ENCODE measurements around the gene AFF4. TPM values are rescaled to one million over a fixed set of nuclear protein-coding genes. Genes with fewer than 3 reads are reported as not detected.

The AFF4 gene
- polyA plus RNA-seq, 3 donors, result 9.7 to 17.7 (median 17.6) TPM

GRCh38 chr5:132889501-132889900, 73.9 kb downstream of the AFF4 start:
- Histone ChIP-seq H3K4me3 (replicated peaks in 1 of 3; ENCODE audit: low read depth in 2 of 3, low read length in 3 of 3) (no peak overlapping the region), H2AFZ (ENCODE audit: insufficient read depth, low read depth, low read length, poor library complexity, severe bottlenecking) (no peak overlapping the region), H3K9me3 (replicated peaks in 1 of 2; ENCODE audit: control insufficient read depth in 1 of 2, insufficient read depth in 1 of 2, low read length in 2 of 2) (no peaks in the 10 kb centered on the region), H3K36me3 (replicated peaks in 1 of 2; ENCODE audit: control insufficient read depth in 1 of 2, insufficient read depth in 2 of 2, low read length in 2 of 2) (peaks cover 78 to 89% of the 10 kb centered on the region in 2 donors), H3K9ac (ENCODE audit: insufficient read depth, low read length, poor library complexity, severe bottlenecking) (no peak overlapping the region), H4K20me1 (ENCODE audit: insufficient read depth, low read length) (no peaks in the 10 kb centered on the region), H3K4me1 (ENCODE audit: control insufficient read depth in 1 of 2, insufficient read depth in 2 of 2, low read length in 2 of 2) (no peaks in the 10 kb centered on the region), H3K27ac (ENCODE audit: low read depth in 1 of 2, low read length in 2 of 2) (no peak overlapping the region), H3K27me3 (ENCODE audit: control insufficient read depth in 2 of 2, insufficient read depth in 2 of 2, low read length in 2 of 2) (no peaks in the 10 kb centered on the region), H3K4me2 (replicated peaks; ENCODE audit: extremely low read depth, low read length, poor library complexity, severe bottlenecking) (no peak overlapping the region), H3K79me2 (ENCODE audit: insufficient read depth, low read length) (no peaks in the 10 kb centered on the region)
- no peak for DNase-seq
- Mint-ChIP-seq H3K9me3 (no peaks in the 10 kb centered on the region), H3K27me3 (ENCODE audit: low read depth in 3 of 3) (no peaks in the 10 kb centered on the region), H3K27ac (no peak overlapping the region), H3K4me3 (no peak overlapping the region), H3K36me3 (peaks cover 75 to 82% of the 10 kb centered on the region in 2 donors), H3K4me1 (no peaks in the 10 kb centered on the region)
- intact Hi-C loops (cut with micrococcal nuclease), result loop anchor here (10.0 kb wide), 1 partner anchor 505 kb away; no protein-coding TSS in a partner anchor
- TF ChIP-seq CTCF (IDR thresholded peaks at IDR 0.05), result no peak

GRCh38 chr5:132887283-132887682, 76.2 kb downstream of the AFF4 start:
- H3K27ac Mint-ChIP-seq, result no peak overlapping the region
- no peaks in the 10 kb centered on the region for H3K9me3 Mint-ChIP-seq
- intact Hi-C loops (cut with micrococcal nuclease), result loop anchor here (10.0 kb wide), 1 partner anchor 502 kb away; no protein-coding TSS in a partner anchor
- Histone ChIP-seq H3K27ac (ENCODE audit: low read depth in 1 of 2, low read length in 2 of 2) (no peak overlapping the region), H3K4me1 (ENCODE audit: control insufficient read depth in 1 of 2, insufficient read depth in 2 of 2, low read length in 2 of 2) (no peaks in the 10 kb centered on the region), H3K4me2 (replicated peaks; ENCODE audit: extremely low read depth, low read length, poor library complexity, severe bottlenecking) (no peak overlapping the region), H3K4me3 (replicated peaks in 1 of 3; ENCODE audit: low read depth in 2 of 3, low read length in 3 of 3) (no peak overlapping the region), H3K36me3 (replicated peaks in 1 of 2; ENCODE audit: control insufficient read depth in 1 of 2, insufficient read depth in 2 of 2, low read length in 2 of 2) (peaks cover 58 to 84% of the 10 kb centered on the region in 2 donors), H3K27me3 (ENCODE audit: control insufficient read depth in 2 of 2, insufficient read depth in 2 of 2, low read length in 2 of 2) (no peaks in the 10 kb centered on the region), H4K20me1 (ENCODE audit: insufficient read depth, low read length) (no peaks in the 10 kb centered on the region), H3K79me2 (ENCODE audit: insufficient read depth, low read length) (no peaks in the 10 kb centered on the region), H3K9ac (ENCODE audit: insufficient read depth, low read length, poor library complexity, severe bottlenecking) (no peak overlapping the region), H2AFZ (ENCODE audit: insufficient read depth, low read depth, low read length, poor library complexity, severe bottlenecking) (no peak overlapping the region), H3K9me3 (replicated peaks in 1 of 2; ENCODE audit: control insufficient read depth in 1 of 2, insufficient read depth in 1 of 2, low read length in 2 of 2) (no peaks in the 10 kb centered on the region)
- no peak overlapping the region for H3K4me3 Mint-ChIP-seq
- no CpG with 5 or more reads among the region's 1 CpG for WGBS (ENCODE audit: insufficient coverage)
- peaks cover 5% of the 10 kb centered on the region for H3K4me1 Mint-ChIP-seq
- no peaks in the 10 kb centered on the region for H3K27me3 Mint-ChIP-seq (ENCODE audit: low read depth in 3 of 3)
- H3K36me3 Mint-ChIP-seq, result peaks cover 64 to 81% of the 10 kb centered on the region in 2 donors
- no peak for TF ChIP-seq CTCF (IDR thresholded peaks at IDR 0.05)
- DNase-seq, result no peak
